GM21515 (cell line): ENCODE measurements around the gene ANGPTL4.

Source experiments
- ATAC-seq: cut with Tn5 transposase; IDR thresholded peaks from one replicate; pipeline ENCODE4 v1.9.1; 2021; ENCODE audit not compliant: unreplicated experiment

The ANGPTL4 gene

DNA sequence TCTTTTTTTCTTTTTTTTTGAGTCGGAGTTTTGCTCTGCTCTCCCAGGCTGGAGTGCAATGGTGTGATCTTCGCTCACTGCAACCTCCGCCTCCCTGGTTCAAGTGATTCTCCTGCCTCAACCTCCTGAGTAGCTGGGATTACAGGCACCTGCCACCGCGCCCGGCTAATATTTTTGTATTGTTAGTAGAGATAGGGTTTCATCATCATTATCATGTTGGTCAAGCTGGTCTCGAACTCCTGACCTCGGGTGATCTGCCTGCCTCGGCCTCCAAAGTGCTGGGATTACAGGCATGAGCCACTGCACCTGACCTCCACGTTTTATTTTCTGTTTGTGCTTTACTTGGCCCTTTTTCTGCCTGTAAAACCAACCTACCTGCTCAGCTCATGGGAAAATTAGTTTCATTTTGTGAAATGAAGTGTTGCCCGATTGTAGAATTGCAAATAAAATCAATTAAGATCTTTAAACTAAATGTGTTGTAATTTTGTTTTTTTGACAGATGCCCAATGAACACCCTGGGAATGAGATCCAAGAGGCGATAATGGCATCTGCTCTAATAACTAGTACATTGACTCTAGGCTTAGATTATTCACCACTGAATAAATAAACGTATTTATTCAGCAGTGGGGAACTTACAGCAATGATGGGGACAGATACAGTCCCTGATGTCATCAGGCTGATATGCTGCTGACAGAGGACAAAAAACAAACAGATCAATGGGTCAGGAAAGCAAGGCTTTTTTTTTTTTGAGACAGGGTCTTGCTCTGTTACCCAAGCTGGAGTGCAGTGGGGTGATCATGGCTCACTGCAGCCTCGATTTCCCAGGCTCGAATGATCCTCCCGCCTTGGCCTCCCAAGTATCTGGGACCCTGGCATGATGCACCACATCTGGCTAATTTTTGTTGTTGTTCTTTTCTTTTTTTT lies 24.0 kb downstream of the ANGPTL4 start:
- no peak for ATAC-seq

DNA sequence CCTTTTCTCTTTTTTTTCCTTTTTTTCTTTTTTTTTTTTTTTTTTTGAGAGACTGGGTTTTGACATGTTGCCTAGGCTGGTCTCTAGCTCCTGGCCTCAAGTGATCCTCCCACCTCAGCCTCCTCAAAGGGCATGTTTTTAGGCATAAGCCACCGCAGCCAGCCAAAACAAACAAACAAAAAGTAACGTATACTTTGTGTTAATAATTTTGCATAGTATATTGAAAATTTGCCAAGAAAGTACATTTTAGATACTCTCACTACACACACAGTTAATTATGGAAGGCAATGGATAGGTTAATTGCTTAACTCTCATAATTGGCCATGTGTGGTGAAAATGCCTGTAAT lies 24.6 kb downstream of the ANGPTL4 start:
- no peak for ATAC-seq

DNA sequence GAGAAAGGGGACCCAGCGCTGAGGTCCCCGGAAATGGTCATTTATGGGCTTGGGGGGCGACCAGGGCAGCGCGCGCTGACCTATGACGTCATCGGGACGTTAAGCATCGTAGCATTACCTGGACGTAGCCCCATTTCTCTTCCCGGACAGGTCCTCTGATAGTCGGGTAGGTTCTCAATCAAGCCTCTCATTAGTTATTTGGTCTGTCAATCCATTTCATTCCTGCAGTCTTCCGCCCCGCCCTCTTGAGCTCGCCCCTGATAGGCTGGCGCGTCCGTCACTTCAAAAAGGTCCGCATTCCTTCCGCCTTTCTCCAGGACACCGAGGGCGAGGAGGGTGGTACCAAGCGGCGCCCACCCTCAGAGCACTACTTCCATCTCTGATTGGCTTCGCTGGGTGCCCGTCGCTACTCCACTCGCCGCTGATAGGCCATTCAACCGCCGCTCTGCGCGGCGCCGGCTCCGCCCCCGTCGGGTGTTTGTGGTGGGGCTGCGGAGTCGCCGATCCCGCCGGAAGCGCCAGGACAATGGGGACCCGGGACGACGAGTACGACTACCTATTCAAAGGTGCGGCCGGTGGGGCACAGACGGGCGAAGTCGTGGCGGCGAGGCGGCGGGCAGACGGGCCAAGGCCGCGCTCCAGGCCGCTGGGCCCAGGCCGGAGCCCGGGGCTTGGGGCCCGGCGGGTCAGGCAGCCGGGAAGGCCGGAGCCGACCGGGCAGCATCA lies 26.1 kb downstream of the ANGPTL4 start, which contains the start of gene RAB11B:
Gene RAB11B (plus strand): TSS at position 470 of the 726 bp plus-strand sequence. CDS start 57 bp downstream, at position 527.
- peak; percentile 85 for ATAC-seq

DNA sequence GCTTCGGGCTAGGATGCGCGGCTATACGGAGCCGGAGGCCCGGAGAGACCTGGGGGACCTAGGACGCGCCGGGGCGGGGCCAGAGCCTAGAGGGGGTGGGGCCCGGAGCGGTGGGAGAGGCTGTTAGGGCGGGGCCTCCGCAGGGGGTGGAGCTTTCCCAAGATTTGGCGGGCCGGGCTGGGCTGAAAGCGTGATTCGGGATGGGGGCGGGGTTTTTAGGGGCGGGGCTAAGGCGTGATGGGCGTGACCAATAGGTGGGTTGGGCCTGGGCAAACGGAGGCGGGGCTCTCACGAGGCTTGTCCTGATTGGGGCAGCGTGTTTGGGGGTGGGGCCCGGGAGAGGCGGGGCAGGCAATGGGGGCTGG lies 26.6 kb downstream of the ANGPTL4 start:
- ATAC-seq = peak; percentile 34

DNA sequence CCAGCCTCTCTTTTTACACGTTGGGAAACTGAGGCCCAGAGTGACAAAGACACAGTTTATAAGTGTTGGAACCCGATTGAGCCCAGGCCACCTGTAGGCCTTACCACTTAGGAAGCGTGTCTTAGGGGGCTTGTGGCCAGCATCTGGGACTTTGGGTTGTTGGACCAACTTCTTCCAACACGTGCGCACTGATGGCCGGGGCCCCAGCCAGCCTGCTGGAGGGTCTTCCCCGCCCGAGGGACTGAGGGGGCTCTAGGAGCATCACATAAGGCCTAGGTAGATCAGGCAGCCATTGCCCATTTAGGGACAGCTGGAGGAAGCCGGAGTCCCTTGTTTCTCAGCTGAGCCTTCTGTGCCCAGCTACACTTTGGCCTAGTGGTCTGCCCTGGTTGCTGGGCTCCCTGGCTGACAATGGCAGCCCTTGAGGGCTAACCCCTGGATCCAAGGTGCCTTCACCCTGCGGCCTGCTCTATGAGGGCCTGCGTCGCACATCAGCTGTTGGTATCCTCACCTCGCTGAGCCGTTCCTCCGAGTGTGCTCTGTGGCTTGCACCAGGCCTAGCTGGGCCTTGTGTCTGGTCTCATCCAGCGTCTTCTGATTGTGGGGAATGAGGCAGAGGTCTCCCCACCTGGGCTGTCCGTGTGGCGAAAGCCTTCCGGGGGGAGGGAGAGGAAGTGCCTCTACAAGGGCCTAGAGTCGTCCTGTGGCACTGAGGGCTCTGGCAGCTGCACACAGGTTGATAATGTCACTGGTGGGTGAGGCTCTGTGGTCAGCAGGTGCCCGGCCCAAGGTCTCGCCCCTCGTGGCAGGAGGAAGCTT lies 27.5 kb downstream of the ANGPTL4 start:
- no peak for ATAC-seq

DNA sequence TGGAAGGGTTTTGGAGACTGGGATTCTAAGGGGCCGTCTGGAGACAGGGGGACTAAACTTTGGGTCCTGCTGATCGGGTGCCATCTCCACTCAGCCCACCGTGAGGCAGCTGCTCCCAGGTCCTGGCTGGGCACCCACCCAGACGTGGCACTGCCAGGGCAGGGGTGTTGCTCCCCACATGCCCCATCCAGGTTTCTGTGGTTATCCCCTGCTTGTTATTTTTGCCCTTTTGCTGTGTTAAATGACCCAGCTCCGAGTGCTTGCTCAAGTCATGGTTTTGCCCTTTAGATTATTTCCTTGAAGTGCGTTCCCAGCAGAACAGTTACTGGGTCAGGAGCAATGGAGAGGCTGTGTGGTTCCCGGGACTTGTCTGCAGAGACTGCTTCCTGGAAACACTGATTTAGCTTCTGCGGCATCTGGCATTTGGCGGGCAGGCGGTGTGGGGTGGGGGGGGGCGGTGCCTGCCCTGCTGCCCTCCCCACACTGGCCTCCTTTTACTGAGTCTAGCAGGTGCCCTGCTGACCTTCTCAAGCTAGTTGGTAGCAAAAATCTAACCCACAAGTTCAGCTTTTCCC lies 28.1 kb downstream of the ANGPTL4 start:
- no peak for ATAC-seq

DNA sequence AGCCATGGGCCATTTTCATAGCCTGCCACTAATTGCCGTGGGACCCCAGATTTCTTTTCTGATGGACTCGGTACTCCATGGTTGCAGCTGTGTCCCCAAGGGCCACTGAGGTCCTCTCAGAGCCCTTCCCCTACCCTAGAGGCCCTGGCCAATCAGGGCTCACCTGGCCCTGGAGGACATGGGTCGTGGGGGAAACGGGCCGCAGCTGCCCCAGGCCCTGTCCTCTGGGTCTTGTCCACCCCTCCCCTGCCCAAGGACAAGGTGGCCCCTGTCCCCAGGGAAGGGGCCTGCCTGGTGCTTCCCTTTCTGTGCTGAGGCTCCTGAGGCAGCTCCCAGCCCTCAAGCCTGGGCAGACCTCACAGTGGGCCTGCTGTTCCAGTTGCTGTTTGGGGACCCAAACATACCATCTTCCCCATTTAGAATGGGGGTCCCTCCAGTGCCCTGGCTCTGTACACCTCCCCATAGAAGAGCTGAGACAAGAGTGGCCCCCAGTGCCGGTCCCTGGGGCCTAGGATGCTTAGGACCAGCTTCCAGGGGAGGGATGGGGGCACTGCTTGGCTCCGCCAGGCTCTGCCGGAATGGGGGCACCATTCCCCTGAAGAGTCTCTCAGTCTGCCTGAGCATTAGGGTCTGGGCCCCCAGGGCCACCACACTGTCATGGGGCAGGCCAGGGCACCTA lies 29.4 kb downstream of the ANGPTL4 start:
- ATAC-seq = no peak

DNA sequence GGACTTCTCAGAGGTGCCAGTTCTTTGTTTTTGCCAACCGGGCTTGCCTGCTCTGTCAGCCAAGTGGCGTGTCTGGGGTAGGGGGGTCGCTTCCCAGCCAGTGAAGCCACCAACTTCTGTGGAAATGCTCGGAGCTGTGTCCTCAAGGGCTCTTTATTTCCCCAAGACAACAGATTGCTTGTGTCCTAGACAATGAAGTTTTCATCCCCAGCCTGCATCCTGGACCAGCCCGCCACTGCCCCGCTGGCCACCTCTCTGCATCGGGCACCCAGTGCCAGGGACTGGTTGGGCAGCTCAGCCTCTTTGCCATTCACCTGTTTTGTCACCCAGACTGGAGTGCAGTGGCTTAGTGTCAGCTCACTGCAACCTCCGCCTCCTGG lies 29.9 kb downstream of the ANGPTL4 start:
- ATAC-seq = no peak

DNA sequence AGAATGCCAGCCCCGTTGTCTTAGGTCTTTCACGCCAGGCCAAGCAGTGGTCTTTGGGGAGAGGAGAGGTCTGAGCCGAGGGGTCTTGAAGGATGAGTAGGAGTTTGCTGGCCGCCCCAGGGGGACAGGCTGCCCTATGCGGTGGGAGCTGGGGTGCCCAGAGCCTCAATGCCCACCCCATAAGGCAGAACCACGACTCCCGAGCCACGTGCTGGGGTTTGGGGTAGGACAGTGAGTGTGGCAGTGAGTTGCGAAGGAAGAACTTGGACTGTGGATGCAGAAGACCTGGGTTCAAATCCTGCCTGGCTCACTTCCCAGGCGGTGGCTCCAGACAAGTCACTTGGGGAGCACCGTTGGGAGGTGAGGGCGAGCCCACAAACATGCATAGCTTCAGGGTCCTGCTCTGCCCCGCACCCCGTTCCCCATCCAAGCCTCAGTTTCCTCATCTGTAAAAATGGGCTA lies 31.7 kb downstream of the ANGPTL4 start:
- ATAC-seq = no peak

DNA sequence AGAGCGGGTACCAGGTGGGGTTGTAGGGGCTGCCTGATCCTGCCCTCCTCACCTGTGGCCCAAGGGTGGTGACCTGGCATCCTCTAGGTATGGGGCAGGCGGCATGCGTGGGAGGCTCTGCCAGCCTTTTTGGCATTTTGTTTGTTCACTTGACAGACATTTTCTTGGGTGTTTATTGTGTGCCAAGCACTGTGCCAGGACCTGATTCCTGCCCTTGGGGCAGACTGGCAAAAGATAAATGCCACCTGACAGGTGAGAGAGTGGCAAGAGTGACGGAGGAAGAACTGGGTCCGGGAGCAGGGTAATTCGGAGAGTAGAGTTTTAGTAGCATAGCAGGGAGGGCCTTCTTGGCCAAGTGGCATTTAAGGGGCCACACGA lies 32.2 kb downstream of the ANGPTL4 start:
- ATAC-seq = no peak

DNA sequence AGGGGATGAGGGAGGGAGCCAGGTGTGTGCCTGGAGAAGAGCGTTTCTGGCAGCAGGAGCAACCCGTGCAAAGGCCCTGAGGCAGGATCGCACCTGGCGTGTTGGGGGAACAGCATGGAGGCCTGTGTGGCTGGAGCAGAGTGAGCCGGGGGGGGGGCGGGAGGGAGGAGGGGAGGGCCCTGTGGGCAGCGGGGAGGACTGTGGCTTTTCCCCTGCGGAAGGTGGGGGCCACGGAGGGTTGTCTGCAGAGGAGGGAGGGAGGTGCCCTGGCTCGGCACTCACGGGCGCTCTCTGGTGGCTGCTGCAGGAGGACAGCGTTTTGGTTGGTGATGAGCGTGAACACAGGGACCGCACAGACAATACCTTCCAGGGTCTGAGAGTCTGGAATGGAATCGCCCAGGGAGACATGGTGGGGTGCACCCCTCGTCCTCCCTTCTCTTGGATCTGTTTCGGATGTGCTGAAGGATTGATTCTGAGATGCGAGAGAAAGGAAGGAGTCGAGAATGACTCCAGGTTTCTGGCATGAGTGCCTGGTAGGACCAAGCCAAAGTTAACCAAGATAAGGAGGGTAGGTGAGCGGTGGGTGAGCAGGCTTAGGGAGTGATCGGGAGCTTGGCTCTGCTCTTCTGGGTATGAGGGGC lies 32.7 kb downstream of the ANGPTL4 start:
- no peak for ATAC-seq

DNA sequence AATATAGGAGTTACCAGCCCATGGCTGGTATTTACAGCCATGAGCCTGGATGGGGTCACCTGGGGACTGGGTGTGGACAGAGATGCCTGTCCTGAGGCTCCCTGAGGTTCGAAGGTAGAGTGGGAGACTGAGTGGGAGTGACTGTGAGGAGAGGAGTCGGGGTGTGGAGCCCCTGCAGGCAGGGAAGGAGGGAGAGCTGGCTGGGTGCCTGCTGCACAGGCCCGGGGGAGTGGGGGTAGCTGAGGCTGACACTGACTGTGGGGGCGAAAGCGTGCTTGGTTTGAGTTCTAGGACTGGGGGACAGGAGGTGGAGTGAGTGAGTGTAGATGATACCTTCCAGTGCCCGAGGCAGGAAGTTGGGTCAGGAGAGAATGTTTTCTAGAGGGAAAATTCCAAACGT lies 33.3 kb downstream of the ANGPTL4 start:
- no peak for ATAC-seq

DNA sequence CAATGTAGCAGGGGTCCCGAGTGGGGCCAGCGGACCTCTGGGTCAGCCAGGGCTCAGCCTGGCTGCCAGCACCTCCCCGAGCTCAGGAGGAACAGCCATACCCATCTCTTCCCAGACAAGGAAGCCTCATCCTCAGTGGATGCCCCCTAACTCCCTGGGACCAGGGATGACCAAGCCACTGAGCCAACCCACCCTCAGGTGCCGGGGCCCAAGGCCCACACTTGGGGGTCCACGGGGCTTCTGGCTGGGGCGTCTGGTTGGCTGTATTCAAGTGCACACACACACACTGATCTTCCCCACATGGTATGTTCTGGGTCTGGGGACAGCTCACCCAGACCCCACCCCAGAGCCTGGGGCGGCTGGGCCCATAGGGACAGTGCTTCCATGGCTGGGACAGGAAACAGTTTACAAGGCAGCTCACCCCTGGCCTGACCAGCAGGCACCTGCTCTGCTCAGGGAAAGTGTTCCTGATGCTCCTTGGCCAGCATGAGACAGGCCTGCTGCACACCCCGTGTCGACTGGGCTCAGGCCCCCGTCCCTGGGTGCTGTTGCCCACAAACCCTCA lies 33.9 kb downstream of the ANGPTL4 start:
- ATAC-seq = no peak

DNA sequence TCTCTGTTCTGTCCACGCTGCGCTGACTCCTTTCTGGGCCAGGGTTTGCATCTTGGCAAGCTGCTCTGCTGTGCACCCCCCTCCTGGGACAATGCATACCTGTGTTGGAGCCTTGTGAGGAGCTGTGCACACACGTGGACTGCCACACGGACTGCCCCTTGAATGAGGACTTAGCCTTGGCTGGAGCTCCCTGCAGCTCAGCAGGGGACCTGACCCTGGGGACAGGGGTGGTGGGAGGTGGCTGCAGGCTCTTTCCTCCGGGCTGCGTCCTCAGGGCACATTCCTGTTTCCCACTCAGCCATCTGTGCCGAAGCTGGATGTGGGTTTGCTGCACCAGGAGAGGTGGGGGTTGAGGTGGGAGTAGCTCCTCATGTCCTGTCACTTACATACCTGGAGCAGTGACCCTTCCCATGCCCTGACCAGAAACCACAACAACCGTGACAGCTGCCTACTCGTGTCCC lies 34.4 kb downstream of the ANGPTL4 start:
- ATAC-seq = no peak

DNA sequence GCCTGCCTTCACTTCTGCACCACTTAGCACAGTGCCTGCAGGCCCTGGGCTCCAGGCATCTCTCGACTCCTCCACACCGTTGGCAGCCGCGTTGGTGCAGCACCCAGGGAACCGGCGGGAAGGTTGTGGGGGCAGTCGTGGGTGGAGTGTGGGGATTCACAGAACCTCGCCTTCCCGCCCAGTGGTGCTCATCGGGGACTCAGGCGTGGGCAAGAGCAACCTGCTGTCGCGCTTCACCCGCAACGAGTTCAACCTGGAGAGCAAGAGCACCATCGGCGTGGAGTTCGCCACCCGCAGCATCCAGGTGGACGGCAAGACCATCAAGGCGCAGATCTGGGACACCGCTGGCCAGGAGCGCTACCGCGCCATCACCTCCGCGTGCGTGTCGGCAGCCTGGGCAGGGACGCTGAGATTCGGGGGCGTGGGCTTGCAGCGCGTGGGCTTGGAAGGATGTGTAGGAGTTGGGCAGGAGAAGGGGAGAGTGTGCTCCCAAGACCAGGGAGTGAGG lies 35.8 kb downstream of the ANGPTL4 start:
- ATAC-seq = no peak

DNA sequence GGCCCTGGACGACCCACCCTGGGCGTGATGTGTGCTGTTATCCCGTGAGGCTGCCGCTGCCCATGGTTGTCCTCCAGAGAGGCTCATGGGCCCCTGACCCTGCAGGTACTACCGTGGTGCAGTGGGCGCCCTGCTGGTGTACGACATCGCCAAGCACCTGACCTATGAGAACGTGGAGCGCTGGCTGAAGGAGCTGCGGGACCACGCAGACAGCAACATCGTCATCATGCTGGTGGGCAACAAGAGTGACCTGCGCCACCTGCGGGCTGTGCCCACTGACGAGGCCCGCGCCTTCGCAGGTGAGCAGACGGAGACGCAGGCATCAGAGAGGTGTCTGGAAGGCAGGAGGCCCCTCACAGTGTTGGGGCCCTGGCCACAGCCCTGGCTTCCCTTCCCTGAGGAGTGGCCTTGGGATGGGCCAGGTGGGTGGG lies 38.0 kb downstream of the ANGPTL4 start:
- ATAC-seq = no peak

DNA sequence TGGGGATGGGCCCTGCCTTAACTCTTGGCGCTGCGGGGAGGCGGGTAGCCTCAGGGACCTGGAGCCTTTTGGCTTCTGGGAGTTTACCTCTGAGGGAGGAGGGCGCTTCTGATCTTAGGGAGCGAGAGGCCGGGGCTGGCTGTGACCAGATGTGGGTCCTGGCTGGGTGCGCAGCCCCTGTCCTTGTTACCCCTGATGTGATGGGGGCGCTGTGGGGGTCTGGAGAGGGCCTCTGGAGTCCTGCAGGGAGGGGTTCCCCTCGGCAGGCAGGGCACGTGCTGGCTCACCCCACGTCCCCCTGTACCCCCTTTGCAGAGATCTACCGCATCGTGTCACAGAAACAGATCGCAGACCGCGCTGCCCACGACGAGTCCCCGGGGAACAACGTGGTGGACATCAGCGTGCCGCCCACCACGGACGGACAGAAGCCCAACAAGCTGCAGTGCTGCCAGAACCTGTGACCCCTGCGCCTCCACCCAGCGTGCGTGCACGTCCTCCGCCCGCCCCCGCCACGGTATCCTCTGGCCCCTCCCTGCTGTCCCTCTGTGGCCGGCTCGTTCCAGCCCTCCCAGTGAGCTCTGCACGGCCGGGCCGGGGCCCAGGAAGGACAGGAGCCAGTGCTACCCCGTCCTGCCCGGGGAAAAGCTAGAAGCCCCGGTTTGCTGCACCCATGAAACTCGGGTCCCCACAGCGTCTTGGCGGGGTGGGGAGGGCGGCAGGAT lies 39.3 kb downstream of the ANGPTL4 start:
- no peak for ATAC-seq

DNA sequence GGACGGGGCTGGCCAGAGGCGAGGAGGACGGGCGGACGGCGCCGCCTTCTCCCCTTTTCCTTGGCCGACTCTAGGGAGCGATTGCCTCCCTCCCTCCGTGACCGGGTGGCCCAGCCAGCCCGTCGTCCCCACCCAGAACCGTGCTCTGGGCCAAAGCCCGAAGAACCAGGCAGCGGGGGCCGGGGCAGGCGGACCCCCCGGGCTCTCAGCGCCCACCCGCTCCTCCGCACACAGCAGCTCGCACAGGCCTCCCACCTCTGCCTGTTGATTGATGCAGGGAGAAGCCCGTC lies 39.8 kb downstream of the ANGPTL4 start:
- no peak for ATAC-seq
